ENCODE results near the gene EXO1.

The EXO1 gene

GRCh38 chr1:241829468-241829867 lies 18.5 kb upstream of the EXO1 start (continued):
- TF ChIP-seq MZF1 (tag by site-specific recombination; IDR thresholded peaks at IDR 0.05; ENCODE audit: borderline replicate concordance) (no peak), PRDM2 (tag by site-specific recombination; IDR thresholded peaks at IDR 0.05; ENCODE audit: borderline replicate concordance) (no peak), ZSCAN23 (tag by site-specific recombination; IDR thresholded peaks at IDR 0.05) (no peak)

- ChIA-PET CTCF (interaction anchor here (0.5 to 3.9 kb wide), 24 partner anchors 10 to 997 kb away, joined by 3 to 41 read pairs (median 4); no protein-coding TSS in a partner anchor), POLR2A (no interaction called here)
- Histone ChIP-seq H3K4me3 (ENCODE audit: low read depth, low read length) (no peak overlapping the region), H3K36me3 (ENCODE audit: control insufficient read depth in 2 of 2, insufficient read depth in 1 of 2, low read length in 2 of 2) (no peaks in the 10 kb centered on the region), H3K27ac (ENCODE audit: extremely low read depth, low read depth, low read length) (no peak overlapping the region), H3K4me1 (ENCODE audit: control insufficient read depth, insufficient read depth, low read length) (no peaks in the 10 kb centered on the region), H3K9me3 (ENCODE audit: control insufficient read depth, insufficient read depth, low read depth, low read length) (no peaks in the 10 kb centered on the region)
- no peak for TF ChIP-seq ZBTB8A (tag by site-specific recombination; IDR thresholded peaks at IDR 0.05)
- no peak for TF ChIP-seq GLI4 (tag by site-specific recombination; IDR thresholded peaks at IDR 0.05)
- TF ChIP-seq SCRT1 (tag by site-specific recombination; IDR thresholded peaks at IDR 0.05; ENCODE audit: borderline replicate concordance), result no peak
- TF ChIP-seq ZNF341 (tag by site-specific recombination; IDR thresholded peaks at IDR 0.05; ENCODE audit: low read depth), result no peak
- no peak for TF ChIP-seq HOXC10 (CRISPR knock-in tag; IDR thresholded peaks at IDR 0.05)
- no peak for TF ChIP-seq ZNF548 (tag by site-specific recombination; IDR thresholded peaks at IDR 0.05)
- no peak for TF ChIP-seq ZNF398 (tag by site-specific recombination; IDR thresholded peaks at IDR 0.05)
- TF ChIP-seq KLF8 (tag by site-specific recombination; IDR thresholded peaks at IDR 0.05), result no peak
- TF ChIP-seq PATZ1 (tag by site-specific recombination; IDR thresholded peaks at IDR 0.05), result no peak
- TF ChIP-seq TCF7L2 (IDR thresholded peaks at IDR 0.05; ENCODE audit: borderline replicate concordance, low read depth, low read length), result no peak
- TF ChIP-seq TSHZ1 (tag by site-specific recombination; IDR thresholded peaks at IDR 0.05; ENCODE audit: borderline replicate concordance), result no peak
- peak; percentile 91 for TF ChIP-seq ZNF362 (tag by site-specific recombination; IDR thresholded peaks at IDR 0.05)
- peak; percentile 59 for TF ChIP-seq ZNF335 (tag by site-specific recombination; conservative IDR thresholded peaks at IDR 0.05)
- peak; percentile 70 for TF ChIP-seq PRDM1 (tag by site-specific recombination; IDR thresholded peaks at IDR 0.05)
- TF ChIP-seq ZBTB48 (tag by site-specific recombination; IDR thresholded peaks at IDR 0.05), result no peak
- no peak for TF ChIP-seq ZNF561 (tag by site-specific recombination; IDR thresholded peaks at IDR 0.05; ENCODE audit: borderline replicate concordance)
- no peak for TF ChIP-seq ZNF830 (tag by site-specific recombination; IDR thresholded peaks at IDR 0.05; ENCODE audit: low read depth)
- TF ChIP-seq ZNF211 (tag by site-specific recombination; IDR thresholded peaks at IDR 0.05; ENCODE audit: low read depth), result no peak
- no peak for TF ChIP-seq YY1 (tag by site-specific recombination; IDR thresholded peaks at IDR 0.05)
Observed at GRCh38 chr1:241834733-241835377, 13.1 kb upstream of the EXO1 start.

All from HEK293 (cell line).